Transverse colon (tissue), 4 donors: ENCODE results near the gene HSD17B12.

Experiments used
- CTCF ChIP-seq, 5 experiments: fragments of 200-600 bp in 3 of 5; fragments of 450-650 bp in 2 of 5; sonication (generic) in 3 of 5; IDR thresholded peaks; 1 replicate in 2 of 5; 2 replicates in 3 of 5; pipeline ENCODE4 v1.5.1; 2016 to 2017; ENCODE audit warnings: antibody characterized with exemption in 5 of 5, inconsistent platforms in 3 of 5, mild to moderate bottlenecking in 2 of 5, moderate library complexity in 1 of 5
- EP300 ChIP-seq: sonication (generic); formaldehyde crosslinking; IDR thresholded peaks from one replicate; pipeline ENCODE4 v1.6.1; 2017; ENCODE audit warnings: antibody characterized with exemption, low read depth
- POLR2A ChIP-seq: fragments of 450-650 bp; IDR thresholded peaks from one replicate; pipeline ENCODE4 v1.6.1; 2016; ENCODE audit warnings: antibody characterized with exemption, mild to moderate bottlenecking, moderate library complexity
- POLR2AphosphoS5 ChIP-seq, 3 donors: sonication (generic); formaldehyde crosslinking; IDR thresholded peaks; one replicate each; pipeline ENCODE4 v1.6.1; 2016; ENCODE audit warnings: antibody characterized with exemption in 3 of 3

- no peak for TF ChIP-seq CTCF (IDR thresholded peaks at IDR 0.05)
- TF ChIP-seq EP300, result no peak
- no peak for TF ChIP-seq POLR2A
- TF ChIP-seq POLR2AphosphoS5 (IDR thresholded peaks at IDR 0.05), result no peak
Observed at GRCh38 chr11:43835104-43835503, 154.6 kb downstream of the HSD17B12 start.
